Fibroblast of mammary gland (primary cell): Measurements from ENCODE around the gene HEXIM2.

ENCODE experiments used
- DNase-seq: peaks from one replicate; pipeline ENCODE4 v3.0.0-alpha.2; 2010; ENCODE audit warnings: low read depth
- H3K4me3 ChIP-seq: 2 replicates; pipeline ENCODE4 v1.5.1; 2011; ENCODE audit warnings: low read depth, mild to moderate bottlenecking, low read length, moderate library complexity; ENCODE audit not compliant: control insufficient read depth
- TF ChIP-seq, protein P1 (sequence below): conservative IDR thresholded peaks from 2 replicates; pipeline ENCODE4 v1.5.1; 2011; ENCODE audit warnings: low read depth, low read length, inconsistent platforms; ENCODE audit not compliant: control insufficient read depth, insufficient read depth

The HEXIM2 gene

GRCh38 chr17:45128331-45128730, 33.3 kb upstream of the HEXIM2 start:
- no peak for DNase-seq
- no peak overlapping the region for H3K4me3 ChIP-seq
- TF ChIP-seq, protein P1, sequence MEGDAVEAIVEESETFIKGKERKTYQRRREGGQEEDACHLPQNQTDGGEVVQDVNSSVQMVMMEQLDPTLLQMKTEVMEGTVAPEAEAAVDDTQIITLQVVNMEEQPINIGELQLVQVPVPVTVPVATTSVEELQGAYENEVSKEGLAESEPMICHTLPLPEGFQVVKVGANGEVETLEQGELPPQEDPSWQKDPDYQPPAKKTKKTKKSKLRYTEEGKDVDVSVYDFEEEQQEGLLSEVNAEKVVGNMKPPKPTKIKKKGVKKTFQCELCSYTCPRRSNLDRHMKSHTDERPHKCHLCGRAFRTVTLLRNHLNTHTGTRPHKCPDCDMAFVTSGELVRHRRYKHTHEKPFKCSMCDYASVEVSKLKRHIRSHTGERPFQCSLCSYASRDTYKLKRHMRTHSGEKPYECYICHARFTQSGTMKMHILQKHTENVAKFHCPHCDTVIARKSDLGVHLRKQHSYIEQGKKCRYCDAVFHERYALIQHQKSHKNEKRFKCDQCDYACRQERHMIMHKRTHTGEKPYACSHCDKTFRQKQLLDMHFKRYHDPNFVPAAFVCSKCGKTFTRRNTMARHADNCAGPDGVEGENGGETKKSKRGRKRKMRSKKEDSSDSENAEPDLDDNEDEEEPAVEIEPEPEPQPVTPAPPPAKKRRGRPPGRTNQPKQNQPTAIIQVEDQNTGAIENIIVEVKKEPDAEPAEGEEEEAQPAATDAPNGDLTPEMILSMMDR, result no peak

DNA sequence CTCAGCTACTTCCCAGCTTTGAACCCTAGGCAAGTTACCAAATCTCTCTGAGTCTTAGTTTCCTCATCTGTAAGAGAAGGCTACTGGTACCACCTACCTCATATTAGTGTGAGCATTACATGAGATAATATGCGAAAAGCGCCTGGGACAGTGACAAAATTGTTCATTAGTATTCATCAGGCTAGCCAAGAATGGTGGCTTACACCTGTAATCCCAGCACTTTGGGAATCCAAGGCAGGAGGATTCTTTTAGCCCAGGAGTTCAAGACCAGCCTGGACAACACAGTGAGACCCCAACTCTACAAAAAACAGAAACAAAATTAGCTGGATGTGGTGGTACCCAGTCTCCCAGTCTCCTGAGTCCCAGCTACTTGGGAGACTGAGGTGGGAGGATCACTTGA, 32.7 kb upstream of the HEXIM2 start:
- DNase-seq, result no peak
- no peak overlapping the region for H3K4me3 ChIP-seq
- TF ChIP-seq, protein P1, result no peak

- TF ChIP-seq, protein P1, result no peak
- no peak overlapping the region for H3K4me3 ChIP-seq
- no peak for DNase-seq
Measured at GRCh38 chr17:45129426-45129939, 32.2 kb upstream of the HEXIM2 start.

GRCh38 chr17:45129940-45130680, 31.6 kb upstream of the HEXIM2 start:
- H3K4me3 ChIP-seq, result no peak overlapping the region
- TF ChIP-seq, protein P1, result no peak
- no peak for DNase-seq

- DNase-seq, result no peak
- TF ChIP-seq, protein P1, result no peak
- peak overlapping the region; percentile 70 for H3K4me3 ChIP-seq
Measured at GRCh38 chr17:45130681-45131615, 30.7 kb upstream of the HEXIM2 start.

DNA sequence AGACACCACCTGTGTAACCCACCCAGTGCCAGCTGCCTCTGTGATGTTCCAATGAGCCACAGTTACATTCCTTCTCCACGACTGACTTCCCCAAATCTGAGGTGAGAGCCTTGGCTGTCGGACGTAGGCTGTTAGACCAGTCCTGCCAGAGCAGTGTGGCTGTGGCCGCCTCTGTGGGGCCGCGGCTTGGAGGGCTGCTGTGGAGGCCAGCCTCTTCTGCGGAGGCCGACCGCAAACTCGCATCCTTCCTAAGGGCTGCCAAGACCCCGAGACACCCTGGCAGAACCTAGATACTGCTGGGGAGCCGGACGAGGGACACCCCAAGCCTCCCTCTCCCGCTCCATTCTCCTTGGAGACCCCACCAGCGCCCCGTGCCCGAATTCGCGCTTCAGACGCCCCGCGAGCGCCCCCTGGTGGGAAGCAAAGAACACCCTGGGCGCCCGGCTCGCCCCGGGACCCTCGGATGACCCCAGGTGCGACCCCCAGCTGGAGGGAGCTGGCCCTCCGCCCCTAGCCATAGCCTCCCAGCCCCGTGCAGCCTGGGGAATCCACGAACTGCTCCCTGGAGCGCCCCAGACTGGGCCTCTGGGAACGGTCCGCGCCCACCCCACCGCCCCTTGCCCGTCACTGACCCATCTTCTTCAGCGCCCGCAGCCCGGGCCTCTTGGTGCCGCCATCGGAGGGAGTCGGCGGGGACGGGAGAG, 29.9 kb upstream of the HEXIM2 start:
- TF ChIP-seq, protein P1, result peak; percentile 53
- DNase-seq, result no peak
- H3K4me3 ChIP-seq, result peak overlapping the region; percentile 70
